ENCODE measurements around the gene SCN4A.

Gene SCN4A

GRCh38 chr17:63999680-64000531 is 27.2 kb upstream of the SCN4A start:
- TF ChIP-seq CTCF (IDR thresholded peaks at IDR 0.05; ENCODE audit: low read length, missing control alignments) = no peak
- no peak for DNase-seq (ENCODE audit: low read depth)
- no peak overlapping the region for H3K4me3 ChIP-seq (replicated peaks; ENCODE audit: low read depth, low read length)

- H3K4me3 ChIP-seq (replicated peaks; ENCODE audit: low read depth, low read length) = peak overlapping the region; percentile 69
- no peak for DNase-seq (ENCODE audit: low read depth)
- TF ChIP-seq CTCF (IDR thresholded peaks at IDR 0.05; ENCODE audit: low read length, missing control alignments) = no peak
Measured at GRCh38 chr17:63998721-63999679, 26.3 kb upstream of the SCN4A start.

GRCh38 chr17:63998050-63998720 is 25.5 kb upstream of the SCN4A start, which contains the start of gene PRR29:
PRR29 (plus strand) TSS chr17:63998351; CDS start chr17:63998365, 14 bp downstream.
- peak within 1 kb of the TSS; percentile 69 for H3K4me3 ChIP-seq (replicated peaks; ENCODE audit: low read depth, low read length)
- no peak for TF ChIP-seq CTCF (IDR thresholded peaks at IDR 0.05; ENCODE audit: low read length, missing control alignments)
- peak; percentile 58 for DNase-seq (ENCODE audit: low read depth)

GRCh38 chr17:63997341-63998048 is 24.8 kb upstream of the SCN4A start:
- no peak for DNase-seq (ENCODE audit: low read depth)
- TF ChIP-seq CTCF (IDR thresholded peaks at IDR 0.05; ENCODE audit: low read length, missing control alignments) = no peak
- peak overlapping the region; percentile 69 for H3K4me3 ChIP-seq (replicated peaks; ENCODE audit: low read depth, low read length)

- no peak for DNase-seq (ENCODE audit: low read depth)
- TF ChIP-seq CTCF (IDR thresholded peaks at IDR 0.05; ENCODE audit: low read length, missing control alignments) = no peak
- H3K4me3 ChIP-seq (replicated peaks; ENCODE audit: low read depth, low read length) = no peak overlapping the region
Measured at GRCh38 chr17:63996430-63997182, 23.9 kb upstream of the SCN4A start.

Measured in fibroblast of pulmonary artery (primary cell).